Peyer's patch (tissue), 4 donors: ENCODE data around the gene TUG1.

Experiments used
- POLR2A ChIP-seq, 2 donors: fragments of 450-650 bp; IDR thresholded peaks; one replicate each; pipeline ENCODE4 v1.5.1; 2017; ENCODE audit warnings: antibody characterized with exemption in 2 of 2, mild to moderate bottlenecking in 2 of 2, moderate library complexity in 2 of 2
- TF ChIP-seq, protein P1 (sequence below), 6 experiments: fragments of 450-650 bp in 4 of 6; fragments of 200-600 bp in 2 of 6; sonication (generic) in 1 of 6; IDR thresholded peaks; one replicate each; pipeline ENCODE4 v1.5.1; 2017 to 2019; ENCODE audit warnings: antibody characterized with exemption in 6 of 6, mild to moderate bottlenecking in 3 of 6, moderate library complexity in 1 of 6

DNA sequence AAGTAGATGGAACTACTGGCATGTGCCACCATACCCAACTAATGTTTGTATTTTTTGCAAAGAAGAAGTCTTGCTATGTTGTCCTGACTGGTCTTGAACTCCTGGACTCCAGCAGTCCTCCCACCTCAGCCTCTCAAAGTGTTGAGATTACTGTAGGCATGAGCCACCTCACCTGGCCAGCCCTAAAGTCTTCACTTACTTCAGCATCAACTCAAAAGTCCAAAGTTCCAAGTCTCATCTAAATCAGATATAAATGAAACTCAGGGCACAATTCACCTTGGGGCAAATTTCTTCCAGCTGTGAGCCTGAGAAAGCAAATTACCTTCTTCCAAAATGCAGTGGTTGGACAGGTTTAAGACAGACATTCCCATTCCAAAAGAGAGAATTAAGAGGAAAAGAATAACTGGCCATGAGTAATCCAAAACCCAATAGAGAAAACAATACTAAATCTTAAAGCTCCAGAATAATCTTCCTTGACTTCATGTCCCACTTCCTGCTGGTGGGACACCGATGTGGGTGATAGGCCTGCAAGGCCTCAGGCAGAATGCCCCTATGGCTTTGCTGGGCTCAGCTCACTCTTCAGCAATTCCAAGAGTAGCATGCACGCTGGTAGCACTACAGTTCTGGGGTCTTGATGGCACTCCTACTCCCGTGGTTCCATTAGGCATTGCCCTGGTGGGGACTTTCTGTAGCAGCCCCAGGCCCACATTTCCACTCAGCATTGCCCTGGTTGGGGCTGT is 50.3 kb downstream of the TUG1 start:
- TF ChIP-seq, protein P1, sequence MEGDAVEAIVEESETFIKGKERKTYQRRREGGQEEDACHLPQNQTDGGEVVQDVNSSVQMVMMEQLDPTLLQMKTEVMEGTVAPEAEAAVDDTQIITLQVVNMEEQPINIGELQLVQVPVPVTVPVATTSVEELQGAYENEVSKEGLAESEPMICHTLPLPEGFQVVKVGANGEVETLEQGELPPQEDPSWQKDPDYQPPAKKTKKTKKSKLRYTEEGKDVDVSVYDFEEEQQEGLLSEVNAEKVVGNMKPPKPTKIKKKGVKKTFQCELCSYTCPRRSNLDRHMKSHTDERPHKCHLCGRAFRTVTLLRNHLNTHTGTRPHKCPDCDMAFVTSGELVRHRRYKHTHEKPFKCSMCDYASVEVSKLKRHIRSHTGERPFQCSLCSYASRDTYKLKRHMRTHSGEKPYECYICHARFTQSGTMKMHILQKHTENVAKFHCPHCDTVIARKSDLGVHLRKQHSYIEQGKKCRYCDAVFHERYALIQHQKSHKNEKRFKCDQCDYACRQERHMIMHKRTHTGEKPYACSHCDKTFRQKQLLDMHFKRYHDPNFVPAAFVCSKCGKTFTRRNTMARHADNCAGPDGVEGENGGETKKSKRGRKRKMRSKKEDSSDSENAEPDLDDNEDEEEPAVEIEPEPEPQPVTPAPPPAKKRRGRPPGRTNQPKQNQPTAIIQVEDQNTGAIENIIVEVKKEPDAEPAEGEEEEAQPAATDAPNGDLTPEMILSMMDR (IDR thresholded peaks at IDR 0.05) = no peak
- TF ChIP-seq POLR2A (IDR thresholded peaks at IDR 0.05) = no peak
